NCI-H128 (cell line): ENCODE measurements around the gene PTPRR.
"Not testable (repeated sequence)": the region's sequence is repeated elsewhere in the genome, so short reads cannot be mapped to it uniquely, and the experiment has no call there.

Experiments used
- DNase-seq: peaks from one replicate; lab custom pipeline; 2025; ENCODE audit not compliant: unreplicated experiment; lab: John Stamatoyannopoulos, UW

The PTPRR gene

GRCh38 chr12:70752327-70752726 is 168.2 kb downstream of the PTPRR start:
- DNase-seq, result no peak

- DNase-seq, result no peak
Measured at GRCh38 chr12:70749931-70750330, 170.6 kb downstream of the PTPRR start.

- no peak for DNase-seq
Measured at GRCh38 chr12:70748809-70749208, 171.7 kb downstream of the PTPRR start.

- DNase-seq, result no peak
Measured at GRCh38 chr12:70747445-70748260, 172.9 kb downstream of the PTPRR start.

GRCh38 chr12:70745048-70745447 is 175.5 kb downstream of the PTPRR start:
- no peak for DNase-seq

- DNase-seq, result no peak
Measured at GRCh38 chr12:70744178-70744577, 176.4 kb downstream of the PTPRR start.

- DNase-seq, result no peak
Measured at GRCh38 chr12:70741256-70741655, 179.3 kb downstream of the PTPRR start.

- no peak for DNase-seq
Measured at GRCh38 chr12:70739756-70740155, 180.8 kb downstream of the PTPRR start.

GRCh38 chr12:70736351-70737133 is 184.0 kb downstream of the PTPRR start:
- no peak for DNase-seq

GRCh38 chr12:70735197-70735596 is 185.3 kb downstream of the PTPRR start:
- not testable (repeated sequence) for DNase-seq

GRCh38 chr12:70733385-70733784 is 187.2 kb downstream of the PTPRR start:
- DNase-seq, result peak; percentile 50

GRCh38 chr12:70732287-70732686 is 188.3 kb downstream of the PTPRR start:
- DNase-seq, result no peak

GRCh38 chr12:70730675-70731180 is 189.8 kb downstream of the PTPRR start:
- no peak for DNase-seq

GRCh38 chr12:70724444-70724843 is 196.1 kb downstream of the PTPRR start:
- DNase-seq, result no peak

- no peak for DNase-seq
Measured at GRCh38 chr12:70722584-70723343, 197.8 kb downstream of the PTPRR start.

- DNase-seq, result no peak
Measured at GRCh38 chr12:70721656-70722357, 198.7 kb downstream of the PTPRR start.

- DNase-seq, result no peak
Measured at GRCh38 chr12:70721216-70721615, 199.3 kb downstream of the PTPRR start.

GRCh38 chr12:70719672-70720420 is 200.7 kb downstream of the PTPRR start:
- DNase-seq, result peak; percentile 23

GRCh38 chr12:70719071-70719470 is 201.5 kb downstream of the PTPRR start:
- no peak for DNase-seq

- DNase-seq, result no peak
Measured at GRCh38 chr12:70711831-70712230, 208.7 kb downstream of the PTPRR start.
